DND-41 (cell line): ENCODE measurements around the gene MARCHF9.

Source experiments
- ATAC-seq: fragments of 200-7000 bp; cut with Tn5 transposase; 3 replicates; pipeline ENCODE4 v1.9.1; 2021; ENCODE audit warnings: low read depth; ENCODE audit not compliant: insufficient read depth
- DNase-seq: peaks from one replicate; pipeline ENCODE4 v3.0.0-alpha.2; 2020
- H2AFZ ChIP-seq: 2 replicates; pipeline ENCODE4 v1.6.0; 2012; ENCODE audit warnings: low read depth, low read length
- H3K27ac ChIP-seq: 2 replicates; pipeline ENCODE4 v1.5.1; 2012; ENCODE audit warnings: low read length, inconsistent platforms
- H3K27me3 ChIP-seq: fragments of 200-600 bp; sonication (generic); 2 replicates; pipeline ENCODE4 v1.6.0; 2012; ENCODE audit warnings: low read length, mild to moderate bottlenecking, inconsistent platforms; ENCODE audit not compliant: insufficient read depth, poor library complexity
- H3K36me3 ChIP-seq: 2 replicates; pipeline ENCODE4 v1.5.1; 2012; ENCODE audit warnings: low read length, inconsistent platforms; ENCODE audit not compliant: insufficient read depth
- H3K4me1 ChIP-seq: 2 replicates; pipeline ENCODE4 v1.5.1; 2012; ENCODE audit warnings: mild to moderate bottlenecking, low read length; ENCODE audit not compliant: insufficient read depth
- H3K4me2 ChIP-seq: 2 replicates; pipeline ENCODE4 v1.6.0; 2012; ENCODE audit warnings: mild to moderate bottlenecking, moderate library complexity, low read length, inconsistent platforms; ENCODE audit not compliant: insufficient read depth
- H3K4me3 ChIP-seq, 2 experiments: fragments of 200-600 bp in 1 of 2; shearing (Covaris generic) in 1 of 2; 2 replicates each; pipeline ENCODE4 v1.5.1; 2012 to 2016; ENCODE audit warnings: inconsistent platforms in 2 of 2, low read length in 2 of 2, mild to moderate bottlenecking in 2 of 2, low read depth in 1 of 2, moderate library complexity in 1 of 2
- H3K79me2 ChIP-seq: 2 replicates; pipeline ENCODE4 v1.6.0; 2012; ENCODE audit warnings: low read length, inconsistent platforms; ENCODE audit not compliant: insufficient read depth
- H3K9ac ChIP-seq: 2 replicates; pipeline ENCODE4 v1.6.0; 2012; ENCODE audit warnings: low read depth, mild to moderate bottlenecking, inconsistent platforms, low read length, moderate library complexity
- H3K9me3 ChIP-seq: 2 replicates; pipeline ENCODE4 v1.5.1; 2012; ENCODE audit warnings: low read length, moderate library complexity, mild to moderate bottlenecking, inconsistent platforms; ENCODE audit not compliant: insufficient read depth, severe bottlenecking
- H4K20me1 ChIP-seq: 2 replicates; pipeline ENCODE4 v1.6.0; 2012; ENCODE audit warnings: low read length; ENCODE audit not compliant: insufficient read depth
- CTCF ChIP-seq: IDR thresholded peaks from 2 replicates; pipeline ENCODE4 v1.5.1; 2012; ENCODE audit warnings: borderline replicate concordance, low read length, moderate library complexity, mild to moderate bottlenecking; ENCODE audit not compliant: poor library complexity, severe bottlenecking; ENCODE audit errors: extremely low read depth
- EZH2 ChIP-seq: IDR thresholded peaks from 3 replicates; pipeline ENCODE4 v1.6.1; 2012; ENCODE audit warnings: borderline replicate concordance, low read depth, mild to moderate bottlenecking, moderate library complexity, low read length, inconsistent platforms; ENCODE audit not compliant: severe bottlenecking

MARCHF9 gene

GRCh38 chr12:57744777-57745484, 10.0 kb upstream of the MARCHF9 start, which contains the start of gene TSPAN31:
Gene TSPAN31 (plus strand): TSS chr12:57745039. CDS start chr12:57745155, 116 bp downstream.
- Histone ChIP-seq H2AFZ (peak within 1 kb of the TSS; percentile 68), H3K9ac (peak within 1 kb of the TSS; percentile 65), H3K9me3 (no peaks in the 10 kb centered on the region), H3K4me2 (peak within 1 kb of the TSS; percentile 68), H3K79me2 (peaks cover 34% of the 10 kb centered on the region), H3K4me3 (peak within 1 kb of the TSS; percentile 27 to 71; a peak in 3 of 4 replicates), H3K4me1 (peaks cover 54% of the 10 kb centered on the region), H3K36me3 (peaks cover 35% of the 10 kb centered on the region), H3K27me3 (no peaks in the 10 kb centered on the region), H3K27ac (peak within 1 kb of the TSS; percentile 83), H4K20me1 (peaks cover 13% of the 10 kb centered on the region; the same call in 1 of the 2 replicates)
- no peak for TF ChIP-seq CTCF
- no peak for TF ChIP-seq EZH2
- peak; percentile 91 for DNase-seq
- peak; percentile 73 for ATAC-seq

- Histone ChIP-seq H3K4me3 (peak overlapping the region; percentile 27 to 71; a peak in 3 of 4 replicates), H2AFZ (no peak overlapping the region), H3K4me1 (peaks cover 53% of the 10 kb centered on the region), H3K9ac (peak overlapping the region; percentile 65), H3K27ac (peak overlapping the region; percentile 83), H4K20me1 (peaks cover 14% of the 10 kb centered on the region; the same call in 1 of the 2 replicates), H3K4me2 (peak overlapping the region; percentile 68), H3K36me3 (peaks cover 40% of the 10 kb centered on the region), H3K79me2 (peaks cover 34% of the 10 kb centered on the region), H3K27me3 (no peaks in the 10 kb centered on the region), H3K9me3 (no peaks in the 10 kb centered on the region)
- TF ChIP-seq EZH2, result no peak
- TF ChIP-seq CTCF, result no peak
- ATAC-seq, result no peak
- DNase-seq, result no peak
Measured at GRCh38 chr12:57745485-57745881, 9.4 kb upstream of the MARCHF9 start.

- no peak for DNase-seq
- Histone ChIP-seq H3K27ac (no peak overlapping the region), H3K79me2 (peaks cover 34% of the 10 kb centered on the region), H3K4me3 (peak overlapping the region in 1 of 2 experiments; percentile 71; a peak in 2 of 4 replicates), H3K4me1 (peaks cover 53% of the 10 kb centered on the region), H3K27me3 (no peaks in the 10 kb centered on the region), H4K20me1 (peaks cover 14% of the 10 kb centered on the region; the same call in 1 of the 2 replicates), H2AFZ (no peak overlapping the region), H3K4me2 (peak overlapping the region; percentile 68; the same call in 1 of the 2 replicates), H3K36me3 (peaks cover 45% of the 10 kb centered on the region), H3K9me3 (no peaks in the 10 kb centered on the region), H3K9ac (peak overlapping the region; percentile 65)
- TF ChIP-seq EZH2 (no peak), CTCF (no peak)
- no peak for ATAC-seq
Measured at GRCh38 chr12:57746025-57746424, 8.9 kb upstream of the MARCHF9 start.
